Testis (tissue), 2 donors: ENCODE results near the gene FGGY.

Experiments used
- POLR2A ChIP-seq: fragments of 450-650 bp; IDR thresholded peaks from one replicate; pipeline ENCODE4 v1.6.1; 2017; ENCODE audit warnings: antibody characterized with exemption, mild to moderate bottlenecking, moderate library complexity
- TF ChIP-seq, protein P1 (sequence below), 3 experiments: fragments of 450-650 bp in 2 of 3; fragments of 200-600 bp in 1 of 3; sonication (generic) in 1 of 3; IDR thresholded peaks; one replicate each; pipeline ENCODE4 v1.5.1; 2016 to 2019; ENCODE audit warnings: antibody characterized with exemption in 3 of 3, mild to moderate bottlenecking in 2 of 3, moderate library complexity in 1 of 3

DNA sequence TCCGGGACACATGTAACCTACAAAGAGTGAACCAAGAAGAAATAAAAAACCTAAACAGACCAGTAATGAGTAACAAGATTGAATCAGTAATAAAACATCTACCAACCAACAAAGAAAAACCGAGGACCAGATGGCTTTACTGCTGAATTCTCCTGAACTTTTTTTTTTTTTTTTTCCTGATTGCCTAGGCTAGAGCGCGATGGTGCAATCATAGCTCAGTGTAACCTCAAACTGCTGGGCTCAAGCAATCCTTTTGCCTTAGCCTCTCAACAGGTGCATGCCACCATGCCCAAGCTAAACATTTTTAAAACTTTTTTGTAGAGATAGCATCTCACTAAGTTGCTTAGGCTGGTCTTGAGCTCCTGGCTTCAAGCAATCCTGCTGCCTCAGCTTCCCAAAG, 11.2 kb upstream of the FGGY start:
- no peak for TF ChIP-seq POLR2A
- TF ChIP-seq, protein P1, sequence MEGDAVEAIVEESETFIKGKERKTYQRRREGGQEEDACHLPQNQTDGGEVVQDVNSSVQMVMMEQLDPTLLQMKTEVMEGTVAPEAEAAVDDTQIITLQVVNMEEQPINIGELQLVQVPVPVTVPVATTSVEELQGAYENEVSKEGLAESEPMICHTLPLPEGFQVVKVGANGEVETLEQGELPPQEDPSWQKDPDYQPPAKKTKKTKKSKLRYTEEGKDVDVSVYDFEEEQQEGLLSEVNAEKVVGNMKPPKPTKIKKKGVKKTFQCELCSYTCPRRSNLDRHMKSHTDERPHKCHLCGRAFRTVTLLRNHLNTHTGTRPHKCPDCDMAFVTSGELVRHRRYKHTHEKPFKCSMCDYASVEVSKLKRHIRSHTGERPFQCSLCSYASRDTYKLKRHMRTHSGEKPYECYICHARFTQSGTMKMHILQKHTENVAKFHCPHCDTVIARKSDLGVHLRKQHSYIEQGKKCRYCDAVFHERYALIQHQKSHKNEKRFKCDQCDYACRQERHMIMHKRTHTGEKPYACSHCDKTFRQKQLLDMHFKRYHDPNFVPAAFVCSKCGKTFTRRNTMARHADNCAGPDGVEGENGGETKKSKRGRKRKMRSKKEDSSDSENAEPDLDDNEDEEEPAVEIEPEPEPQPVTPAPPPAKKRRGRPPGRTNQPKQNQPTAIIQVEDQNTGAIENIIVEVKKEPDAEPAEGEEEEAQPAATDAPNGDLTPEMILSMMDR (IDR thresholded peaks at IDR 0.05) = no peak
